ENCODE results near the gene IFNB1. TPM values are rescaled to one million over a fixed set of nuclear protein-coding genes. Genes with fewer than 3 reads are reported as not detected.

IFNB1 gene
- total RNA-seq, 1 experiment from 2014 or later: not detected

DNA sequence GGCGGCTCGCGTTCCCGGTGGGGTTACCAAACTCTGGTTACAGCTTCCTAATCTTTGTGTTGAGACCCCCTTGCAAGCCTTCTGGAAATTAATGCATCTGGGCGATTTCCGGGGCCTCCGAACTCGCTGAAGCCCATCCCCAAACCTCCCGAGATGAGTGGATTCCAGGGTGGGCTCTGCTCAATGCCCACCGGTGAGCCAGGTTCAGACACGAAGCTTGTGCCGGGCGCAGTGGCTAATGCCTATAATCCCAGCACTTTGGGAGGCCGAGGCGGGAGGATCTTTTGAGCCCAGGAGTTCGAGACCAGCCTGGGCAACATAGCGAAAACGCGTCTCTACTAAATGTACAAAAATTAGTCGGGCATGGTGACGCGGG lies 45.9 kb downstream of the IFNB1 start:
- ChIA-PET POLR2A (no interaction called here), CTCF (no interaction called here), RAD21 (ENCODE audit: low non-redundant PET in 1 of 2, low total read pairs in 2 of 2, uncharacterized antibody in 2 of 2, unreplicated experiment in 2 of 2) (no interaction called here)
- H2AFZ ChIP-seq (ENCODE audit: low read depth, low read length, poor library complexity, severe bottlenecking): no peak overlapping the region
- no peak for TF ChIP-seq SIN3A (IDR thresholded peaks at IDR 0.05; ENCODE audit: low read depth)
- TF ChIP-seq, protein P1, sequence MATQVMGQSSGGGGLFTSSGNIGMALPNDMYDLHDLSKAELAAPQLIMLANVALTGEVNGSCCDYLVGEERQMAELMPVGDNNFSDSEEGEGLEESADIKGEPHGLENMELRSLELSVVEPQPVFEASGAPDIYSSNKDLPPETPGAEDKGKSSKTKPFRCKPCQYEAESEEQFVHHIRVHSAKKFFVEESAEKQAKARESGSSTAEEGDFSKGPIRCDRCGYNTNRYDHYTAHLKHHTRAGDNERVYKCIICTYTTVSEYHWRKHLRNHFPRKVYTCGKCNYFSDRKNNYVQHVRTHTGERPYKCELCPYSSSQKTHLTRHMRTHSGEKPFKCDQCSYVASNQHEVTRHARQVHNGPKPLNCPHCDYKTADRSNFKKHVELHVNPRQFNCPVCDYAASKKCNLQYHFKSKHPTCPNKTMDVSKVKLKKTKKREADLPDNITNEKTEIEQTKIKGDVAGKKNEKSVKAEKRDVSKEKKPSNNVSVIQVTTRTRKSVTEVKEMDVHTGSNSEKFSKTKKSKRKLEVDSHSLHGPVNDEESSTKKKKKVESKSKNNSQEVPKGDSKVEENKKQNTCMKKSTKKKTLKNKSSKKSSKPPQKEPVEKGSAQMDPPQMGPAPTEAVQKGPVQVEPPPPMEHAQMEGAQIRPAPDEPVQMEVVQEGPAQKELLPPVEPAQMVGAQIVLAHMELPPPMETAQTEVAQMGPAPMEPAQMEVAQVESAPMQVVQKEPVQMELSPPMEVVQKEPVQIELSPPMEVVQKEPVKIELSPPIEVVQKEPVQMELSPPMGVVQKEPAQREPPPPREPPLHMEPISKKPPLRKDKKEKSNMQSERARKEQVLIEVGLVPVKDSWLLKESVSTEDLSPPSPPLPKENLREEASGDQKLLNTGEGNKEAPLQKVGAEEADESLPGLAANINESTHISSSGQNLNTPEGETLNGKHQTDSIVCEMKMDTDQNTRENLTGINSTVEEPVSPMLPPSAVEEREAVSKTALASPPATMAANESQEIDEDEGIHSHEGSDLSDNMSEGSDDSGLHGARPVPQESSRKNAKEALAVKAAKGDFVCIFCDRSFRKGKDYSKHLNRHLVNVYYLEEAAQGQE (IDR thresholded peaks at IDR 0.05; ENCODE audit: low read depth): no peak
- TF ChIP-seq, protein P2, sequence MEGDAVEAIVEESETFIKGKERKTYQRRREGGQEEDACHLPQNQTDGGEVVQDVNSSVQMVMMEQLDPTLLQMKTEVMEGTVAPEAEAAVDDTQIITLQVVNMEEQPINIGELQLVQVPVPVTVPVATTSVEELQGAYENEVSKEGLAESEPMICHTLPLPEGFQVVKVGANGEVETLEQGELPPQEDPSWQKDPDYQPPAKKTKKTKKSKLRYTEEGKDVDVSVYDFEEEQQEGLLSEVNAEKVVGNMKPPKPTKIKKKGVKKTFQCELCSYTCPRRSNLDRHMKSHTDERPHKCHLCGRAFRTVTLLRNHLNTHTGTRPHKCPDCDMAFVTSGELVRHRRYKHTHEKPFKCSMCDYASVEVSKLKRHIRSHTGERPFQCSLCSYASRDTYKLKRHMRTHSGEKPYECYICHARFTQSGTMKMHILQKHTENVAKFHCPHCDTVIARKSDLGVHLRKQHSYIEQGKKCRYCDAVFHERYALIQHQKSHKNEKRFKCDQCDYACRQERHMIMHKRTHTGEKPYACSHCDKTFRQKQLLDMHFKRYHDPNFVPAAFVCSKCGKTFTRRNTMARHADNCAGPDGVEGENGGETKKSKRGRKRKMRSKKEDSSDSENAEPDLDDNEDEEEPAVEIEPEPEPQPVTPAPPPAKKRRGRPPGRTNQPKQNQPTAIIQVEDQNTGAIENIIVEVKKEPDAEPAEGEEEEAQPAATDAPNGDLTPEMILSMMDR (IDR thresholded peaks at IDR 0.05 in 2 of 3, conservative IDR thresholded peaks at IDR 0.05 in 1 of 3; ENCODE audit: borderline replicate concordance in 1 of 3, insufficient read depth in 1 of 3, low read depth in 2 of 3, low read length in 2 of 3): no peak
- no TSS peak for BruUV-seq (replicated peaks)
- no peak overlapping the region for H3K27ac ChIP-seq (ENCODE audit: low read depth, low read length)
- no peaks in the 10 kb centered on the region for H3K79me2 ChIP-seq (ENCODE audit: insufficient read depth, low read length)
- ATAC-seq (no peak), DNase-seq (ENCODE audit: low read depth, low spot score) (no peak)
- H3K9me3 ChIP-seq (ENCODE audit: control insufficient read depth in 1 of 2, insufficient read depth in 1 of 2, low read depth in 1 of 2, low read length in 2 of 2): no peaks in the 10 kb centered on the region
- H3K36me3 ChIP-seq (ENCODE audit: control insufficient read depth in 1 of 2, insufficient read depth in 2 of 2, low read length in 2 of 2): no peaks in the 10 kb centered on the region
- intact Hi-C loops (cut with micrococcal nuclease): no loop called here
- H3K9ac ChIP-seq (ENCODE audit: low read length): no peak overlapping the region
- no peaks in the 10 kb centered on the region for H3K27me3 ChIP-seq (ENCODE audit: insufficient read depth, low read length)
- H3K9me2 ChIP-seq (ENCODE audit: insufficient read depth): no peaks in the 10 kb centered on the region
- H3K4me1 ChIP-seq (ENCODE audit: control insufficient read depth in 1 of 2, insufficient read depth in 2 of 2, low read length in 2 of 2): no peaks in the 10 kb centered on the region
- no peak overlapping the region for H3K4me2 ChIP-seq (ENCODE audit: low read length)
- H3K4me3 ChIP-seq (replicated peaks in 1 of 2; ENCODE audit: low read depth in 1 of 2, low read length in 2 of 2): no peak overlapping the region
- no peaks in the 10 kb centered on the region for H4K20me1 ChIP-seq (ENCODE audit: insufficient read depth)
